Loucy (cell line): ENCODE data around the gene SPAG17.

Experiments
- H2AFZ ChIP-seq: fragments of 200-600 bp; sonication (generic); 2 replicates; pipeline ENCODE4 v1.6.0; 2016; ENCODE audit warnings: antibody characterized with exemption, mild to moderate bottlenecking, low read length, moderate library complexity
- H3F3A ChIP-seq: fragments of 200-600 bp; 2 replicates; pipeline ENCODE4 v1.6.0; 2016; ENCODE audit warnings: antibody characterized with exemption, low read depth, mild to moderate bottlenecking
- H3K27me3 ChIP-seq: fragments of 200-600 bp; sonication (generic); 2 replicates; pipeline ENCODE4 v1.6.1; 2014; ENCODE audit warnings: low read length, mild to moderate bottlenecking; ENCODE audit not compliant: insufficient read depth, poor library complexity, severe bottlenecking
- H3K36me3 ChIP-seq: fragments of 200-600 bp; sonication (generic); 2 replicates; pipeline ENCODE4 v1.6.1; 2016; ENCODE audit warnings: low read length; ENCODE audit not compliant: insufficient read depth
- H3K4me1 ChIP-seq: fragments of 200-600 bp; sonication (generic); 2 replicates; pipeline ENCODE4 v1.5.1; 2014; ENCODE audit warnings: low read length, mild to moderate bottlenecking; ENCODE audit not compliant: insufficient read depth, poor library complexity, severe bottlenecking
- H3K4me2 ChIP-seq: fragments of 200-600 bp; sonication (generic); 2 replicates; pipeline ENCODE4 v1.6.0; 2014; ENCODE audit warnings: antibody characterized with exemption, low read length, low read depth, mild to moderate bottlenecking; ENCODE audit not compliant: poor library complexity, severe bottlenecking
- H3K4me3 ChIP-seq: fragments of 200-600 bp; sonication (generic); 2 replicates; pipeline ENCODE4 v1.5.1; 2014; ENCODE audit warnings: low read length, mild to moderate bottlenecking, mixed read lengths; ENCODE audit not compliant: poor library complexity, severe bottlenecking
- H3K79me2 ChIP-seq: fragments of 200-600 bp; sonication (generic); 2 replicates; pipeline ENCODE4 v1.6.1; 2014; ENCODE audit warnings: low read length; ENCODE audit not compliant: insufficient read depth
- H3K9ac ChIP-seq: fragments of 200-600 bp; sonication (generic); 2 replicates; pipeline ENCODE4 v1.6.0; 2014; ENCODE audit warnings: mild to moderate bottlenecking, low read depth, low read length, moderate library complexity; ENCODE audit not compliant: poor library complexity, severe bottlenecking
- H3K9me2 ChIP-seq: fragments of 200-600 bp; sonication (generic); replicated peaks from 2 replicates; pipeline ENCODE4 v1.6.1; 2016; ENCODE audit warnings: low read depth, low read length, mixed read lengths
- H3K9me3 ChIP-seq: fragments of 200-600 bp; sonication (generic); 2 replicates; pipeline ENCODE4 v1.6.1; 2014; ENCODE audit warnings: mild to moderate bottlenecking, antibody characterized with exemption, low read length, low read depth; ENCODE audit not compliant: insufficient read depth
- H4K20me1 ChIP-seq: fragments of 200-600 bp; sonication (generic); 2 replicates; pipeline ENCODE4 v1.6.0; 2014; ENCODE audit warnings: antibody characterized with exemption, low read length, mild to moderate bottlenecking; ENCODE audit not compliant: insufficient read depth, poor library complexity, severe bottlenecking
- CTCF ChIP-seq: fragments of 200-600 bp; sonication (generic); conservative IDR thresholded peaks from 2 replicates; pipeline ENCODE4 v1.5.1; 2014; ENCODE audit warnings: mild to moderate bottlenecking, antibody characterized with exemption, low read length
- EZH2phosphoT487 ChIP-seq: fragments of 200-600 bp; IDR thresholded peaks from 2 replicates; pipeline ENCODE4 v1.6.1; 2018; ENCODE audit warnings: antibody characterized with exemption, mild to moderate bottlenecking, moderate library complexity, borderline replicate concordance

The SPAG17 gene

DNA sequence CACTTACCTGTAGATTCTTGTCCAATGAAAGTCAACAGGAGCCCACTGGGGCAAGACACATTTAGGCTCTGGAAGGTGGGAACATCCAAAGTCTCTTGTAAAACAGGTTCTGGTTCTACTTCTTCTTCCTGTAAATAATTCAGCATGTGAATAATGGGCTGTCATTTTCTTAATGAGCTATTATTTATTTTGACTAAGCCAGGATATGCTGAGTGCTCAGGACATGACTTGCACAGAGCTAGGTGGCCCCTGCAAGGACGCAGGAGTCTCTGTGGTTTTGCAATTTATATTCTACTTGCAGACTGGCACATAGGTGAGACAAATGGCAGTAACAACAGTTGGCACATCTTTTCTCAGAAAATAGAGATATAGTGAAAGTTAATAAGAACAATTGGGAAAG, 156.8 kb downstream of the SPAG17 start:
- no peaks in the 10 kb centered on the region for H3F3A ChIP-seq
- H3K9me3 ChIP-seq = no peaks in the 10 kb centered on the region
- no peaks in the 10 kb centered on the region for H3K27me3 ChIP-seq
- no peaks in the 10 kb centered on the region for H3K4me1 ChIP-seq
- no peaks in the 10 kb centered on the region for H4K20me1 ChIP-seq
- no peak overlapping the region for H2AFZ ChIP-seq
- H3K9ac ChIP-seq = no peak overlapping the region
- no peaks in the 10 kb centered on the region for H3K9me2 ChIP-seq
- no peaks in the 10 kb centered on the region for H3K36me3 ChIP-seq
- H3K4me2 ChIP-seq = no peak overlapping the region
- H3K79me2 ChIP-seq = no peaks in the 10 kb centered on the region
- TF ChIP-seq CTCF = no peak
- no peak for TF ChIP-seq EZH2phosphoT487
- no peak overlapping the region for H3K4me3 ChIP-seq

DNA sequence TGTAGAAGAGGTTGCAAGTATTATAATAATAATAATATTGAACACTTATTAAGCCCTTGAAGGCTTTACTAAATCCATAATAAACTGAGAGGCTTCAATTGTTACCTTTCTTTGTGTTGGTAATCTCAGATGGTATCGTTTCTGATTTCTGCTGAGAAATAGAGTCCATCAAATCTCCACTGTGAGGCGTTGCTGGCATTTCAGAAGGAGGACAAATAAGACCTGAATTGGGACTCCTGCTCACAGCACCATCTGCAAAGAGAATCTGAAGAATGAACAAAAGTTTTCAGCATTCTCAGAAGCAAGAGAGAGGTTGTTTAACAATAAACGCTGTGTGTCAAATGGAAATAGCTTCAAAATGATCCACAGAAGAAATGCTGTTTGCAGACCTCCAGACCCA, 161.8 kb downstream of the SPAG17 start:
- no peak for TF ChIP-seq EZH2phosphoT487
- H3K27me3 ChIP-seq = no peaks in the 10 kb centered on the region

DNA sequence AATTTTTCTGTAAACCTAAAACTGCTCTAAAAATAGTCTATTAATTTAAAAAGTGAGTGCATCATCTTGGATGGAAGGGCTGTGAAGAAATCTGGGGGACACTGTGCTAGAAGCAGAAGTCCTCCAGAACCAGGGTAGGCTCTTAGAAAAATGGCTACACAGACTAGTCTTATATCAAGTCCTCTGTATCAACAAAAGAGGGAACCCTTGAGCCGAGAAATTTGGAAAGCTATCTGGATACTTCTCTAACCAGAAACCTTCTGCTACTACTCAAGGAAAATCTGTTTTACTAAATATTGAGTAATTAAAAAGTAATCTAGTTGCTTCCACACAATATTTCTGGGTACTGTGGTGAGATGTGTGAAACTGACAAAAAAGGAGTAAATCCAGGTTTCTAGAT, 163.4 kb downstream of the SPAG17 start:
- H3K9ac ChIP-seq = no peak overlapping the region
- no peak overlapping the region for H3K4me3 ChIP-seq
- H3K4me2 ChIP-seq = no peak overlapping the region
- no peaks in the 10 kb centered on the region for H3K79me2 ChIP-seq
- no peaks in the 10 kb centered on the region for H3K4me1 ChIP-seq
- no peaks in the 10 kb centered on the region for H3K9me2 ChIP-seq
- H3K9me3 ChIP-seq = no peaks in the 10 kb centered on the region
- H2AFZ ChIP-seq = no peak overlapping the region
- H4K20me1 ChIP-seq = no peaks in the 10 kb centered on the region
- H3F3A ChIP-seq = no peaks in the 10 kb centered on the region
- H3K36me3 ChIP-seq = no peaks in the 10 kb centered on the region
- no peaks in the 10 kb centered on the region for H3K27me3 ChIP-seq
- TF ChIP-seq CTCF (peak; percentile 13; the same call in 1 of the 2 replicates), EZH2phosphoT487 (no peak)

More for the DNA sequence above, 161.8 kb downstream of the SPAG17 start:
- no peak overlapping the region for H3K4me2 ChIP-seq
- H3K4me3 ChIP-seq = no peak overlapping the region
- no peaks in the 10 kb centered on the region for H3F3A ChIP-seq
- H3K9me3 ChIP-seq = no peaks in the 10 kb centered on the region
- H3K4me1 ChIP-seq = no peaks in the 10 kb centered on the region
- no peaks in the 10 kb centered on the region for H4K20me1 ChIP-seq
- H2AFZ ChIP-seq = no peak overlapping the region
- no peaks in the 10 kb centered on the region for H3K36me3 ChIP-seq
- H3K9me2 ChIP-seq = no peaks in the 10 kb centered on the region
- no peaks in the 10 kb centered on the region for H3K79me2 ChIP-seq
- no peak overlapping the region for H3K9ac ChIP-seq

DNA sequence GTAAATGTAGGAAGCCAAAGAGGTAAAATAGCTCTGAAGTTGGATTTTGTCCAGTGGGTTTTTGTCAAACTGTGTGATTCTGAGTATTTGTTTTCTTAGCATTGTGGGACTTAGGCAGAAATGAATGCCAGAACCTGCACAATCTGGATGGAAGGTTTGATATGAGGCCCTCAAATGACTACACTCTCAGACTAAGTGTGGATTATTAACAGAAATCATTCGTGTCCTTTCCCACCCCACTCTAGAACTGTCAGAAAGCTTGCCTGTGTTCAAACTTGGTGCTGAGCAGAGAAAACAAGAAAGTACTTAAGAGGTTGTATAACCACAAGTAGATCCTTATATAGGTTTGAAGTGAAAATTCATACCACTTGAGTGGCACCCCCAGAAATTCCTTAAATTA, 167.0 kb downstream of the SPAG17 start:
- Histone ChIP-seq H3K9me3 (no peaks in the 10 kb centered on the region), H3K79me2 (no peaks in the 10 kb centered on the region), H3K36me3 (no peaks in the 10 kb centered on the region), H3K9me2 (no peaks in the 10 kb centered on the region), H2AFZ (no peak overlapping the region), H3K4me3 (no peak overlapping the region), H3K4me2 (no peak overlapping the region), H3K4me1 (no peaks in the 10 kb centered on the region), H3K9ac (no peak overlapping the region), H4K20me1 (no peaks in the 10 kb centered on the region), H3F3A (no peaks in the 10 kb centered on the region), H3K27me3 (no peaks in the 10 kb centered on the region)
- TF ChIP-seq EZH2phosphoT487 = no peak
- no peak for TF ChIP-seq CTCF
